Fibroblast of villous mesenchyme (primary cell): Measurements from ENCODE around the gene DMRTB1. TPM values are rescaled to one million over a fixed set of nuclear protein-coding genes. Genes with fewer than 3 reads are reported as not detected.

Experiments
- DNase-seq: peaks from one replicate; pipeline ENCODE4 v3.0.0-alpha.2; 2010; ENCODE audit warnings: low read depth
- H3K4me3 ChIP-seq: 2 replicates; pipeline ENCODE4 v1.5.1; 2011; ENCODE audit warnings: low read depth, mild to moderate bottlenecking, low read length
- CTCF ChIP-seq: IDR thresholded peaks from 2 replicates; pipeline ENCODE4 v1.5.1; 2012; ENCODE audit warnings: low read depth, mild to moderate bottlenecking, low read length; ENCODE audit not compliant: insufficient read depth
- total RNA-seq: library from RNA; depleted of rRNA; stranded (reverse); fragments of >200 nt; gene quantifications from 2 replicates; pipeline ENCODE4 v1.2.3, GENCODE V29; 2012

Gene DMRTB1
- total RNA-seq, 1 donor: not detected

GRCh38 chr1:53447413-53447812, 11.8 kb upstream of the DMRTB1 start:
- no peak for DNase-seq
- H3K4me3 ChIP-seq: no peak overlapping the region
- no peak for TF ChIP-seq CTCF

DNA sequence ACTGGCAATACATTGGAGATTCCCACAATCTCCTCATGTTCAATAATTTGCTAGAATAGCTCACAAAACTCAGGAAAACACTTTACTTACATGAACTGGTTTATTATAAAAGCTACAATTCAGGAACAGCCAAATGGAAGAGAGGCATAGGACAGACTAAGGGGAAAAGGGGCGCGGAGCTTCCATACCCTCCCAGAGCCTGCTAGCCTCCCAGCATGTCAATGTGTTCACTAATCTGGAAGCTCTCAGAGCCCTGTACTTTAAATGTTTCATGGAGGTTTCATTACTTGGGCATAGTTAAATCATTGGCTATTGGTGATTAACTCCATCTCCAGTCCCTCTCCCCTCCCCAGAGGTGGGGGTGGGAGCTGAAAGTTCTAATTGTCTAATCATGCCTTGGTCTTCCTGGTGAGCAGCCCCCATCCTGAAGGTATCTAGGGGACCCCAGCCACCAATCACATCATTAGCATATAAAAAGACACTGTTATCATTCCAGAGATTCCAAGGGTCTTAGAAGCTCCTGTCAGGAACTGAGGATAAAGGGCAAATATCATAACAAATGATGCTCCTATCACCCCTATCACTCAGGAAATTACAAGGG, 10.9 kb upstream of the DMRTB1 start:
- DNase-seq: no peak
- no peak overlapping the region for H3K4me3 ChIP-seq
- TF ChIP-seq CTCF: no peak

- peak; percentile 58 for DNase-seq
- TF ChIP-seq CTCF: no peak
- no peak overlapping the region for H3K4me3 ChIP-seq
Observed at GRCh38 chr1:53449021-53449420, 10.2 kb upstream of the DMRTB1 start.

GRCh38 chr1:53449693-53450092, 9.5 kb upstream of the DMRTB1 start:
- H3K4me3 ChIP-seq: no peak overlapping the region
- no peak for DNase-seq
- TF ChIP-seq CTCF: no peak

GRCh38 chr1:53450225-53450624, 9.0 kb upstream of the DMRTB1 start:
- TF ChIP-seq CTCF: peak; percentile 39
- DNase-seq: no peak
- no peak overlapping the region for H3K4me3 ChIP-seq

GRCh38 chr1:53454019-53454418, 5.2 kb upstream of the DMRTB1 start:
- DNase-seq: no peak
- no peak for TF ChIP-seq CTCF
- H3K4me3 ChIP-seq: no peak overlapping the region

DNA sequence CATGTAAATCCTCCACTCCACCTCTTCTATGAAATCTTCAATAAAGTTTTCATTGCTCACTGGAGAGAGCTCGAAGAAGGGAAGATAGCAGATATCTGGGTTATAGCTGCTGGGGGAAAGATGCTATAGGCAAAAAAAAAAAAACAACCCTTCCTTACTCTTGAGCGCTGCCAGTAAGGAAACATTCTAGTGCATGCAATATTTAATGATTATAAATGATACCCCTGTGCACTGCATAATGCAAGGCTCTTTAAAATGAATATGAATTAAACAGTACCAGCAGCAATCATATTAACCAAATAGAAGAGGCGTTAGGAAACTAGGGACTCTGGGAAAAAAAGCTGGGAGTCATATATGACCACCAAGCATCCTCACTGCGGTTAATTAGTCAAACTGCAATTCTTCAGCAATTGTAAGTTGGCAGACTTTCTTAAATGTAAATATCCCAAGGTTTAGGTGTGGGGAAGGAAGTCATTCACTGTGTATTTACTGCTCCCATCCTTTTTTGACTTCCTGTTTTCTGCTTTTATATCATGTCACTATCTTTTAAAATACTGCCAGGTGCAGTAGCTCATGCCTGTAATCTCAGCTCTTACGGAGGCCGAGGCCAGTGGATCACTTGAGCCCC, 3.7 kb upstream of the DMRTB1 start:
- no peak overlapping the region for H3K4me3 ChIP-seq
- TF ChIP-seq CTCF: no peak
- no peak for DNase-seq
